ENCODE data around the gene SPIB. TPM values are rescaled to one million over a fixed set of nuclear protein-coding genes. Genes with fewer than 3 reads are reported as not detected.
A peak's percentile ranks its signal among the peaks of the same experiment; 100 is the strongest.

Gene SPIB
- total and polyA plus RNA-seq, 11 donors, result 0.10 to 0.53 (median 0.16) TPM; not detected in 8

- Histone ChIP-seq H3K36me3 (no peaks in the 10 kb centered on the region), H3K27me3 (peaks cover 0 to 19% (median 4%) of the 10 kb centered on the region in 9 donors), H3K4me1 (peaks cover 0 to 25% (median 9%) of the 10 kb centered on the region in 12 donors), H3K4me3 (peak overlapping the region in 9 of 12 donors; percentile 7 to 47 (median 27)), H3K9me3 (no peaks in the 10 kb centered on the region), H3K27ac (peak overlapping the region in 5 of 12 donors; percentile 30 to 88 (median 47))
- intact Hi-C loops (cut with DNase I), result no loop called here
- DNase-seq, result no peak
- TF ChIP-seq POLR2A (IDR thresholded peaks at IDR 0.05) (no peak), CTCF (IDR thresholded peaks at IDR 0.05) (no peak)
- ATAC-seq, result no peak
- WGBS, 4 donors, result 80 to 83% (median 81%) methylated on average over 26 of the region's 26 CpGs
Observed at GRCh38 chr19:50427318-50427925, 8.7 kb downstream of the SPIB start.

GRCh38 chr19:50427997-50428425 lies 9.3 kb downstream of the SPIB start:
- H3K4me3 ChIP-seq, result peak overlapping the region in 9 of 12 donors; percentile 7 to 47 (median 27)
- H3K9me3 ChIP-seq, result no peaks in the 10 kb centered on the region
- peaks cover 0 to 22% (median 10%) of the 10 kb centered on the region in 9 donors for H3K27me3 ChIP-seq
- H3K4me1 ChIP-seq, result peaks cover 0 to 30% (median 12%) of the 10 kb centered on the region in 12 donors
- ATAC-seq, result peak; percentile 40 to 74 (median 68)
- peak overlapping the region in 5 of 12 donors; percentile 30 to 88 (median 47) for H3K27ac ChIP-seq
- peak; percentile 82 to 91 (median 86) for DNase-seq
- TF ChIP-seq CTCF (IDR thresholded peaks at IDR 0.05), result no peak
- TF ChIP-seq POLR2A (IDR thresholded peaks at IDR 0.05), result no peak
- no peaks in the 10 kb centered on the region for H3K36me3 ChIP-seq
- WGBS, 4 donors, result 5 to 26% (median 7%) methylated on average over 30 to 38 of the region's 38 CpGs
- intact Hi-C loops (cut with DNase I), result no loop called here

GRCh38 chr19:50428772-50429463 lies 10.2 kb downstream of the SPIB start:
- Histone ChIP-seq H3K27me3 (peaks cover 0 to 23% (median 11%) of the 10 kb centered on the region in 9 donors), H3K4me3 (no peak overlapping the region), H3K27ac (no peak overlapping the region), H3K36me3 (no peaks in the 10 kb centered on the region), H3K4me1 (peaks cover 0 to 30% (median 12%) of the 10 kb centered on the region in 12 donors), H3K9me3 (no peaks in the 10 kb centered on the region)
- DNase-seq (no peak), ATAC-seq (no peak)
- WGBS, 4 donors, result 67 to 78% (median 74%) methylated on average over 7 of the region's 7 CpGs
- intact Hi-C loops (cut with DNase I), result no loop called here
- TF ChIP-seq POLR2A (IDR thresholded peaks at IDR 0.05) (no peak), CTCF (IDR thresholded peaks at IDR 0.05) (no peak)

- Histone ChIP-seq H3K27me3 (peaks cover 0 to 23% (median 11%) of the 10 kb centered on the region in 9 donors), H3K4me1 (peaks cover 0 to 30% (median 12%) of the 10 kb centered on the region in 12 donors), H3K36me3 (no peaks in the 10 kb centered on the region), H3K9me3 (no peaks in the 10 kb centered on the region), H3K27ac (peak overlapping the region in 5 of 12 donors; percentile 2 to 90 (median 61)), H3K4me3 (peak overlapping the region in 11 of 12 donors; percentile 42 to 88 (median 65))
- ATAC-seq (no peak), DNase-seq (no peak)
- WGBS, 4 donors, result 32 to 36% (median 35%) methylated on average over 13 of the region's 13 CpGs
- intact Hi-C loops (cut with DNase I), result no loop called here
- TF ChIP-seq CTCF (IDR thresholded peaks at IDR 0.05) (no peak), POLR2A (IDR thresholded peaks at IDR 0.05) (no peak)
Observed at GRCh38 chr19:50430888-50431342, 12.2 kb downstream of the SPIB start.

All from heart left ventricle (tissue), 16 donors.